ENCODE measurements around the gene MORN1.

The MORN1 gene

GRCh38 chr1:2354511-2355372, 36.6 kb downstream of the MORN1 start:
- no peaks in the 10 kb centered on the region for H3K27me3 ChIP-seq (ENCODE audit: control insufficient read depth, insufficient read depth, low read length)
- H3K27ac ChIP-seq: no peak overlapping the region
- H3K4me1 ChIP-seq: no peaks in the 10 kb centered on the region
- H3K9ac ChIP-seq: no peak overlapping the region
- no peak overlapping the region for H3K4me2 ChIP-seq (ENCODE audit: low read length)
- no peaks in the 10 kb centered on the region for H3K36me3 ChIP-seq (ENCODE audit: control insufficient read depth, insufficient read depth, low read length)
- no peak for TF ChIP-seq CTCF (IDR thresholded peaks at IDR 0.05)
- no peaks in the 10 kb centered on the region for H3K79me2 ChIP-seq
- H3K9me3 ChIP-seq (ENCODE audit: control insufficient read depth, low read length): no peaks in the 10 kb centered on the region
- H3K4me3 ChIP-seq (ENCODE audit: low read depth, low read length): no peak overlapping the region
- H2AFZ ChIP-seq: no peak overlapping the region

GRCh38 chr1:2353551-2354438, 37.6 kb downstream of the MORN1 start:
- Histone ChIP-seq H3K36me3 (ENCODE audit: control insufficient read depth, insufficient read depth, low read length) (no peaks in the 10 kb centered on the region), H3K4me3 (ENCODE audit: low read depth, low read length) (no peak overlapping the region), H3K27ac (no peak overlapping the region), H3K9ac (no peak overlapping the region), H3K79me2 (no peaks in the 10 kb centered on the region), H3K4me1 (no peaks in the 10 kb centered on the region), H2AFZ (no peak overlapping the region), H3K4me2 (ENCODE audit: low read length) (no peak overlapping the region), H3K9me3 (ENCODE audit: control insufficient read depth, low read length) (no peaks in the 10 kb centered on the region), H3K27me3 (ENCODE audit: control insufficient read depth, insufficient read depth, low read length) (no peaks in the 10 kb centered on the region)
- TF ChIP-seq CTCF (IDR thresholded peaks at IDR 0.05): no peak

- no peak overlapping the region for H3K9ac ChIP-seq
- no peak overlapping the region for H2AFZ ChIP-seq
- no peak overlapping the region for H3K27ac ChIP-seq
Observed at GRCh38 chr1:2352897-2353550, 38.3 kb downstream of the MORN1 start.

GRCh38 chr1:2352341-2352896, 38.9 kb downstream of the MORN1 start:
- Histone ChIP-seq H3K27ac (no peak overlapping the region), H3K9ac (no peak overlapping the region), H3K4me2 (ENCODE audit: low read length) (no peak overlapping the region), H3K27me3 (ENCODE audit: control insufficient read depth, insufficient read depth, low read length) (no peaks in the 10 kb centered on the region), H3K9me3 (ENCODE audit: control insufficient read depth, low read length) (no peaks in the 10 kb centered on the region), H2AFZ (no peak overlapping the region), H3K36me3 (ENCODE audit: control insufficient read depth, insufficient read depth, low read length) (no peaks in the 10 kb centered on the region), H3K4me1 (no peaks in the 10 kb centered on the region), H3K4me3 (ENCODE audit: low read depth, low read length) (no peak overlapping the region), H3K79me2 (no peaks in the 10 kb centered on the region)
- no peak for TF ChIP-seq CTCF (IDR thresholded peaks at IDR 0.05)

More at GRCh38 chr1:2352897-2353550, 38.3 kb downstream of the MORN1 start:
- Histone ChIP-seq H3K4me1 (no peaks in the 10 kb centered on the region), H3K36me3 (ENCODE audit: control insufficient read depth, insufficient read depth, low read length) (no peaks in the 10 kb centered on the region), H3K27me3 (ENCODE audit: control insufficient read depth, insufficient read depth, low read length) (no peaks in the 10 kb centered on the region), H3K79me2 (no peaks in the 10 kb centered on the region), H3K4me3 (ENCODE audit: low read depth, low read length) (no peak overlapping the region), H3K4me2 (ENCODE audit: low read length) (no peak overlapping the region), H3K9me3 (ENCODE audit: control insufficient read depth, low read length) (no peaks in the 10 kb centered on the region)
- TF ChIP-seq CTCF (IDR thresholded peaks at IDR 0.05): no peak

Data from parathyroid adenoma (tissue), 2 donors.